HG03442 (cell line): ENCODE measurements around the gene UBAC2.
"Not testable (repeated sequence)": the region's sequence is repeated elsewhere in the genome, so short reads cannot be mapped to it uniquely, and the experiment has no call there.

Source experiments
- ATAC-seq: cut with Tn5 transposase; IDR thresholded peaks from one replicate; pipeline ENCODE4 v1.9.1; 2021; ENCODE audit warnings: mild to moderate bottlenecking, moderate library complexity; ENCODE audit not compliant: unreplicated experiment

Gene UBAC2

DNA sequence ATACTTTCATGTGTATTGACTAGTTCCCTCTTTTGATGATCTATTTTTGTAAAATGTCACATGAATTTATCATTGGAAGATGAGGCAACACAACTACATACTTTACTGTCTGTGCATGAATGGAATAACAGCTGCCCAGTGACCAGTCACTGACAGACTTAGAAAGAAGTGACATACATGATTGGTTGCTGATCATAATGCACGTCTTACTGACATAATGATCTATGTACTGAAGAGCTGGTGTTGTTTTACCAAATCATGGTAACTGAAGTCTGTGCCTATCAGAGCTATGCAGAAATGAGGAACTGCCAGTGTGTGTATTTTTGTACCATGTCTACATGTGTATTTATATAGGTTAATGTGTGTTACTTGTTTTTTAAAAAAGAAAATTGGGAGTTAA is 31.1 kb downstream of the UBAC2 start:
- ATAC-seq: no peak

- peak; percentile 82 for ATAC-seq
Observed at GRCh38 chr13:99237981-99238662, 37.5 kb downstream of the UBAC2 start.

- ATAC-seq: no peak
Observed at GRCh38 chr13:99246100-99246499, 45.4 kb downstream of the UBAC2 start.

DNA sequence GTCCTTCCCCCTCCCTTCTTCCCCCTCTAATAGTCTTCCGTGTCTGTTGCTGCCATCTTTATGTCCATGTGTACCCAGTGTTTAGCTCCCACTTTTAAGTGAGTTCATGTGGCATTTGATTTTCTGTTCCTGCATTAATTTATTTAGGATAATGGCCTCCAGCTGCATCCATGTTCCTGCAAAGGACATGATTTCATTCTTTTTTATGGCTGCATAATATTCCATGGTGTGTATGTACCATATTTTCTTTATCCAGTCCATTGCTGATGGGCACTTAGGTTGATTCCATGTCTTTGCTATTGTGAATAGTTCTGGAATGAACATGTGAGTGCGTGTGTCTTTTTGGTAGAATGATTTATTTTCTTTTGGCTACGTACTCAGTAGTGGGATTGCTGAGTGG is 48.5 kb downstream of the UBAC2 start:
- not testable (repeated sequence) for ATAC-seq

DNA sequence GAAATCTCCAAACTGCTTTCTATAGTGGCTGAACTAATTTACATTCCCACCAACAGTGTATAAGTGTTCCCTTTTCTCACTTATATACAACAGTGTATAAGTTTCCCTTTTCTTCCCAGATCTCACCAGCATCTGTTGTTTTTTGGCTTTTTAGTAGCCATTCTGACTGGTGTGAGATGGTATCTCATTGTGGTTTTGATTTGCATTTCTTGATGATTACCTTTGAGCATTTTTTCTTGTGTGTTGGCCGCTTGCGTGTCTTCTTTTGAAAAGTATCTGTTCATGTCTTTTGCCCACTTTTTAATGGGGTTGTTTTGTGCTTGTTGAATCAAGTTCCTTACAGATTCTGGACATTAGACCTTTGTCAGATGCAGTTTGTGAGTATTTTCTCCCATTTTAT is 49.0 kb downstream of the UBAC2 start:
- ATAC-seq: not testable (repeated sequence)

DNA sequence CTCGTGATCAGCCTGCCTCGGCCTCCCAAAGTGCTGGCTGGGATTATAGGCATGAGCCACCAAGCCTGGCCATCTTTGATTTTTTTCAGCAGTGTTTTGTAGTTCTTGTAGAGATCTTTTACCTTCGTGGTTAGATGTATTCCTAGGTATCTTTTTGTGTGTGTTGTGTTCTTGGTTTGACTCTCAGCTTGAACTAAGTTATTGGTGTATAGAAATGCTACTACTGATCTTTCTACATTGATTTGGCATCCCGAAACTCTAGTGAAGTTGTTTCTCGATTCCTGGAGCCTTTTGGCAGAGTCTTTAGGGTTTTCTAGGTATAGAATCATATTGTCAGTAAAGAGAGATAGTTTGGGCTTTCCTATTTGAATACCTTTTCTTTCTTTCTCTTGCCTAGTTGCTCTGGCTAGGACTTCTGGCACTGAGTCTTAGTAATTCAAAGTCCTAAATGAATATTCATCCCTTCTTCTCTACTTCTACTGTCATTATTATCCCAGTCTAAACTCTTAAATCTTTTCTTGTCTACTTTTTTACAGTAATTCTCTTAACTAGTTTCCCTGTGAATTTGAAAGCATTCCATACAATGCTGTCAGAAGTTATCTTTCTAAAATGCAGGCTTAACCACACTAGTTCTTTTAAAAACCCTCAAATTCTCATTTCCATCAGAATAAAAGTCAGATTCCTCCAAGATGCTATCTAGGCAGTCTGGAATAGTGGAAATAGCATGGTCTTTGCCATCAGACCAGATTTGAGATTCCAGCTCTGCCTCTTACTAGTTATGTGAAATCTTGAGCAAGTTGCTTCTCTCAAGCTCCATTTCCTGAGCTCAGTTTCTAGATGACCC is 50.5 kb downstream of the UBAC2 start:
- no peak for ATAC-seq

GRCh38 chr13:99251921-99252320 is 51.3 kb downstream of the UBAC2 start:
- ATAC-seq: no peak

GRCh38 chr13:99254830-99255229 is 54.2 kb downstream of the UBAC2 start:
- no peak for ATAC-seq

DNA sequence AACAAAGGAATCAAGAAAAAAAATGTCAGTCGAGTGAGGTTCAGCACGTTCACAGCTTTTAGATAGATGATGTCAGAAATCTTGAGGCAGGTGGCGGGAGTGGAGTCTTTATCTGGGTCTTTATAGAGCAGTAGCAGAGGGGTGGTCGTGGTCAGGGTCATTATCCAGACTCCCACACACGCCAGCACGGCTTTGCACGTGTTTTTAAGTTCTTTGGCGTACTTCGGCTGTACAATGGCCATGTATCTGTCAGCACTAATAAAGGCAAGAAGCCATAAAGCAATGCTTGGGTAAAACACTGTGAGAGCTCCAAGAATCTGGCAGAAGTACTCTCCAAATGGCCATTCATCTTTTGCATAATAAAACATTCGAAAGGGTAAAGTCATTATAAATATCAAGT is 54.6 kb downstream of the UBAC2 start:
- no peak for ATAC-seq

- ATAC-seq: no peak
Observed at GRCh38 chr13:99256283-99256682, 55.6 kb downstream of the UBAC2 start.

DNA sequence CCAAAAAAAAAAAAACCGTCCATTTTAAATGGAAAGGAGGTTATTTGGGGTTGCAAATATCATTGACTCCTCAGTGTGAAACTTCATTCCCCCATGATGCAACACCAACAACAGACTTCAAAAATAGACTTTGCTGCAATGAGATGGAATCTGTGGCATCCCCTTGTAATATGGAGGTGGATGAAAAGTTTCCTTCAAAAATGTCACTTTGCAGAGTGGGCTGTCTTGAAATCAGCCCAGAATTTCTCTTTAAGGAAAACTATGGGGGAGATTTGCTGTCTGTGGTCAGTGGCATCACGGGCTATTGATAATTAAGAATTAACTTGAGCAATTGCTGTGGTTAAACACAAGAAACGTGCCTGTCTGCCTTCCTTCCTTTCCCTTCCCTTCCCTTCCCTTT is 56.1 kb downstream of the UBAC2 start:
- no peak for ATAC-seq

DNA sequence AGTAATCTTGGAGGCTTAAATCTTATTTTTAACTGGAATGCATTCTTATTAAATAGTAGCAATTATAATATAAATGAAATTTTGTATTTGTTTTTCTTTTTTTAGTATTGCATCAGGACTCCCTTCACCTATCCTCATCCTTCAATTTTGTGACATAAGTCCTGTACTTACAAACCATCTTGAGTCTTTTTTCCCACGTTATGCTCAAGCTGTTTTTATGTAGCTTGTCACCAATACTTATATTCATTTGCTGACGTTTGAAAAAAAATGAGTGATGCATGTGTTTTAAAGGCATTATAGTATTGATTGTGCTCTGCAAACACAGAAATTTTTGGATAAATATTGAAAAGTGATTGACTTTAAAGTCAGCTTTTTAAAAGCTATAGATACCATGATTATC is 56.6 kb downstream of the UBAC2 start:
- ATAC-seq: no peak

DNA sequence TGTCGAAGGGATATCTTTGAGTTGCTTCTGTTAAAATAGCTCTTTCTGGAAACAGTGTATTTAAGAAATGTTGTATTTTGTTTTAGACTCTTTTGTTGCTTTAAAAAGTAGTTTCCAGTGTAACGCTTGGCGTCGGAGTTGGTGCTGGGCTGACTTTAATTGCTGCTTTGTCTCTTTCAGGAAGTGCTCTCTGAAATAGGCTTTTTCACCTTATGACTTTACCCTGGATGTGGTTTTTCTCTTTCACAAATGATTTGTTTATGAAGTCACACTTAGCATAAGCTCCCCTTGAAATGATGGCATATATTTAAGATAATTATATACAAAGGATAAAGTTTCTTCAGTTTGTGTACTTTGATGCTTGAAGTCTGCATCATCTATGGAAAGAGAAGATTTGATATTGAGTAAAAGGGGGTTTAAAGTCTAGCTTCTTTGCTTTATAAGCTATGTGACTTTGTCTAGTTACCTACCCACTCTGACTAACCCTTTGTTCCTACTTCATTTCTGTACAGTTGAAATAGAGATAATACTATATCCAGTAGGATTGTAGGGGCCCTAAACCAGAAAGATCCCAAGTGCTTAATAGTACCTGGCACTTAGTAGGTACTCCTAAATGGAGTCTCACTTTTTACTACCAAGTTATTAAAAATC is 57.7 kb downstream of the UBAC2 start, which contains the start of gene GPR18:
TSS of gene GPR18 (minus strand) at position 170 of the 651 bp plus-strand sequence. CDS start 2,507 bp downstream, outside the sequence.
- peak; percentile 92 for ATAC-seq

DNA sequence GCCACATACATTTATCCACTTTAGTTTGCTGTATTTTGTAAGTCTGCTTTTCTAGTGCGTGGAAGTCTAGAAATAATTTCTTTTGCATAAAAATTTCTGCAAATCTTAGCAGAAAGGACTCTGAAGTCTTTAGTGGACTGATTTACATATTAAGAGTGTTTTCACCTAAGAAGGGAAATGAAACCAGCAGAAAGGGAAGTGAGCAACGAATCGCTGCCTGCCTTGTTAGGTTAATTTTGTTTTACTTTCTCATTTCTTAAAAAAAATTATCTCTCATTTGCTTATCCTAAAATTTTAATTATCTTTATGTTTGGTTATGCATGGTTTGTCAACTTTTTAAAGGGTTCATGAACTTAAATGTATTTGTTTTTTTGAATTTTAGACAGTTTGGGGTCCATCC is 58.3 kb downstream of the UBAC2 start:
- ATAC-seq: peak; percentile 47

DNA sequence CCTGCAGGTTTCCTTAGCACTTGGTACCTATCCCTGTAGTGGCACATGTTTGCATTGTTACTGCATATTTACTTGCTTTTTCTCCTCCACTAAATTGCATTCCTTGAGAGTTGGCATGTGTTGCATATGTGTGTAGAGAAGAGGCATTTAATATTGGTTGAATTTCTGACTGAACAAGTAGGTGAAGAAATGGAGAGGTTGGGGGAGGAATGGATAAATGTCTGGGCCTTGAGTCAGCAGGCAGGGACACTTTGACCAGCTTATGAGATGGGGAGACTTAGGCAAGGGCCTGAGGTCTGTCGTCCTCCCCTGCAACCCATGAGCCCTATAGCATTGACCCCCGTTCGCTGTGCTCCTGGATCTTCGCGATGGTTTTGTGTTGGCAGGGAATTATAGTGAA is 59.6 kb downstream of the UBAC2 start:
- ATAC-seq: no peak

- ATAC-seq: no peak
Observed at GRCh38 chr13:99261059-99261458, 60.4 kb downstream of the UBAC2 start.

- ATAC-seq: no peak
Observed at GRCh38 chr13:99263126-99263785, 62.6 kb downstream of the UBAC2 start.

GRCh38 chr13:99264051-99264450 is 63.4 kb downstream of the UBAC2 start:
- no peak for ATAC-seq

- no peak for ATAC-seq
Observed at GRCh38 chr13:99265162-99265800, 64.6 kb downstream of the UBAC2 start.

GRCh38 chr13:99265821-99266426 is 65.3 kb downstream of the UBAC2 start:
- ATAC-seq: no peak
